LHCN-M2 (cell line): ENCODE results near the gene TDRD9. TPM values are rescaled to one million over a fixed set of nuclear protein-coding genes. Genes with fewer than 3 reads are reported as not detected.

ENCODE experiments used
- total RNA-seq: library from RNA; depleted of rRNA; stranded (reverse); fragments of >200 nt; gene quantifications from 2 replicates; pipeline ENCODE4 v1.2.3, GENCODE V29; 2014; rRNA removed

TDRD9 gene
- total RNA-seq, 1 experiment from 2014 or later: 3.5 TPM

Other genes starting within 250 kb of the TDRD9 start
- 46.7 and 51.7 TPM in 2 replicates for gene XRCC3, start 213.0 kb upstream of the TDRD9 start, total RNA-seq
- gene ZFYVE21, start 212.6 kb upstream of the TDRD9 start, total RNA-seq: 36.2 and 46.3 TPM in 2 replicates
- 1.4 and 2.2 TPM in 2 replicates for gene PPP1R13B, start 80.9 kb upstream of the TDRD9 start, total RNA-seq
- not detected in 2 replicates for gene RD3L, start 14.1 kb downstream of the TDRD9 start, total RNA-seq
- 0.19 and 0.34 TPM in 2 replicates for gene ASPG, start 157.2 kb downstream of the TDRD9 start, total RNA-seq
- gene KIF26A, start 210.1 kb downstream of the TDRD9 start, total RNA-seq: under 0.01 TPM in 1 of 2 replicates, not detected in the other